Measurements from ENCODE around the gene DDIT4L.
"Not testable (repeated sequence)": the region's sequence is repeated elsewhere in the genome, so short reads cannot be mapped to it uniquely, and the experiment has no call there.

DDIT4L gene

GRCh38 chr4:100147684-100148083 is 42.6 kb downstream of the DDIT4L start:
- TF ChIP-seq, protein P1, sequence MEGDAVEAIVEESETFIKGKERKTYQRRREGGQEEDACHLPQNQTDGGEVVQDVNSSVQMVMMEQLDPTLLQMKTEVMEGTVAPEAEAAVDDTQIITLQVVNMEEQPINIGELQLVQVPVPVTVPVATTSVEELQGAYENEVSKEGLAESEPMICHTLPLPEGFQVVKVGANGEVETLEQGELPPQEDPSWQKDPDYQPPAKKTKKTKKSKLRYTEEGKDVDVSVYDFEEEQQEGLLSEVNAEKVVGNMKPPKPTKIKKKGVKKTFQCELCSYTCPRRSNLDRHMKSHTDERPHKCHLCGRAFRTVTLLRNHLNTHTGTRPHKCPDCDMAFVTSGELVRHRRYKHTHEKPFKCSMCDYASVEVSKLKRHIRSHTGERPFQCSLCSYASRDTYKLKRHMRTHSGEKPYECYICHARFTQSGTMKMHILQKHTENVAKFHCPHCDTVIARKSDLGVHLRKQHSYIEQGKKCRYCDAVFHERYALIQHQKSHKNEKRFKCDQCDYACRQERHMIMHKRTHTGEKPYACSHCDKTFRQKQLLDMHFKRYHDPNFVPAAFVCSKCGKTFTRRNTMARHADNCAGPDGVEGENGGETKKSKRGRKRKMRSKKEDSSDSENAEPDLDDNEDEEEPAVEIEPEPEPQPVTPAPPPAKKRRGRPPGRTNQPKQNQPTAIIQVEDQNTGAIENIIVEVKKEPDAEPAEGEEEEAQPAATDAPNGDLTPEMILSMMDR (IDR thresholded peaks at IDR 0.05; ENCODE audit: low read depth, low read length) = no peak
- no peak for DNase-seq (ENCODE audit: low read depth, low spot score)
- in situ Hi-C loops (cut with HindIII; ENCODE audit: low sequenced_read_pairs) = no loop called here
- no peak overlapping the region for H3K4me3 ChIP-seq (ENCODE audit: low read depth, low read length)

DNA sequence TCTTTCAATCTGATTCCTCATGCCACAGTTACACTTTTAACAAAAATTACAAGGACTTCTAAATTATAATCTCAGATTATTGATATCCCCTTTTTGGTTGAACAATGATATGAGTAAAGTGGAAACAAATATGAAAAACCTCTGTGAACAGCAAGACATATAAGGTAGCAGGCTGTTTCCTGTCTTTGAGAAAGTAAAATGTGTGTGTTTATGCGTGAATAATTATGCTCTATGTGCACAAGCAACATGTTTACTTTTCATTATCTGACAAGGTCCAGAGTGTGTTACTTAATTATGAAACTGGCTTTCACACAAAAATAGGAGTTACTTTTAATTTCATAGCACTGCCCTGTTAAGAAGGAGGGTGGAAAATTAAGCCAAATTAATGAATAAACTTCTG is 43.1 kb downstream of the DDIT4L start:
- H3K4me3 ChIP-seq (ENCODE audit: low read depth, low read length) = no peak overlapping the region
- DNase-seq (ENCODE audit: low read depth, low spot score) = no peak
- in situ Hi-C loops (cut with HindIII; ENCODE audit: low sequenced_read_pairs) = no loop called here
- TF ChIP-seq, protein P1 (IDR thresholded peaks at IDR 0.05; ENCODE audit: low read depth, low read length) = no peak

DNA sequence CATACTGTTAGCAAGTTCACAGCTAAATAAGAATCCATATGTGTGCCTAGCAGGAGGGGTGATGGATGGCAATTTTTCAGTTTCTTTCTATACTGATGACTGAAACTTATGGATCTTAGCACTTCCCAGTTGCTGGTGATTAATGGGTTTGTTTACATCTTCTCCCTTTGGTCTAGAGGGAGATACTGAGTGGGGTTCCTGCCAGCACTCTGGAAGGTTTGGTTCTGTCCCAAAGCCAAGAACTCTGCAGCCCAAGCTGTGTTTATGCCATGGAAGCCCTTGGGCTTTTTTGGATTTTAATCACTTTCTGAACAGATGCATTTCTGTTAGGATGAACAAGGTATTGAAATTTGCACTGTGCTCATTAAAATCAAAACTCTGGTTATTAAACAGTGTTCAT is 43.5 kb downstream of the DDIT4L start:
- H3K4me3 ChIP-seq (ENCODE audit: low read depth, low read length) = no peak overlapping the region
- TF ChIP-seq, protein P1 (IDR thresholded peaks at IDR 0.05; ENCODE audit: low read depth, low read length) = no peak
- no peak for DNase-seq (ENCODE audit: low read depth, low spot score)
- in situ Hi-C loops (cut with HindIII; ENCODE audit: low sequenced_read_pairs) = no loop called here

- in situ Hi-C loops (cut with HindIII; ENCODE audit: low sequenced_read_pairs); H3K4me3 ChIP-seq (ENCODE audit: low read depth, low read length); DNase-seq (ENCODE audit: low read depth, low spot score): not testable (repeated sequence)
These were observed 52.9 kb downstream of the DDIT4L start for GRCh38 chr4:100137320-100137719.
